H9 (cell line): ENCODE data around the gene EIF5A. TPM values are rescaled to one million over a fixed set of nuclear protein-coding genes. Genes with fewer than 3 reads are reported as not detected.

Experiments
- DNase-seq: peaks from one replicate; pipeline ENCODE4 v3.0.0-alpha.2; 2017
- H2AFZ ChIP-seq: one replicate; pipeline ENCODE4 v1.6.1; 2013; ENCODE audit warnings: mild to moderate bottlenecking, low read length, control low read depth, moderate library complexity
- H2AK5ac ChIP-seq: 2 replicates; pipeline ENCODE4 v1.6.1; 2013; ENCODE audit warnings: low read length, control low read depth, mixed read lengths; ENCODE audit not compliant: insufficient read length
- H2BK120ac ChIP-seq: one replicate; pipeline ENCODE4 v1.6.1; 2013; ENCODE audit warnings: low read depth, mild to moderate bottlenecking, low read length, control low read depth, inconsistent platforms; ENCODE audit not compliant: poor library complexity, severe bottlenecking
- H2BK12ac ChIP-seq: 2 replicates; pipeline ENCODE4 v1.6.1; 2013; ENCODE audit warnings: low read length, control low read depth, mixed read lengths, low read depth; ENCODE audit not compliant: insufficient read length
- H2BK15ac ChIP-seq: 2 replicates; pipeline ENCODE4 v1.6.1; 2013; ENCODE audit warnings: low read depth, low read length, control low read depth
- H2BK20ac ChIP-seq: one replicate; pipeline ENCODE4 v1.6.1; 2013; ENCODE audit warnings: low read depth, mild to moderate bottlenecking, low read length, control low read depth, inconsistent platforms; ENCODE audit not compliant: poor library complexity, severe bottlenecking
- H2BK5ac ChIP-seq: 2 replicates; pipeline ENCODE4 v1.6.1; 2013; ENCODE audit warnings: low read length, control low read depth, mixed read lengths; ENCODE audit not compliant: insufficient read length
- H3K14ac ChIP-seq: 2 replicates; pipeline ENCODE4 v1.6.1; 2013; ENCODE audit warnings: low read length, control low read depth; ENCODE audit not compliant: insufficient read depth
- H3K18ac ChIP-seq: 2 replicates; pipeline ENCODE4 v1.6.1; 2013; ENCODE audit warnings: low read depth, mild to moderate bottlenecking, mixed read lengths, low read length, control low read depth; ENCODE audit not compliant: insufficient read length
- H3K23ac ChIP-seq: 2 replicates; pipeline ENCODE4 v1.6.1; 2013; ENCODE audit warnings: low read length, control low read depth, mixed read lengths, low read depth; ENCODE audit not compliant: insufficient read length
- H3K23me2 ChIP-seq: 2 replicates; pipeline ENCODE4 v1.6.1; 2013; ENCODE audit warnings: low read depth, mild to moderate bottlenecking, mixed read lengths, low read length, control low read depth; ENCODE audit not compliant: insufficient read length, poor library complexity, severe bottlenecking
- H3K27ac ChIP-seq: 2 replicates; pipeline ENCODE4 v1.5.1; 2013; ENCODE audit warnings: low read length, control low read depth, mixed read lengths, low read depth; ENCODE audit not compliant: insufficient read length
- H3K27me3 ChIP-seq: 2 replicates; pipeline ENCODE4 v1.6.1; 2013; ENCODE audit warnings: low read length, control low read depth, inconsistent platforms; ENCODE audit not compliant: insufficient read depth
- H3K4ac ChIP-seq: 2 replicates; pipeline ENCODE4 v1.6.1; 2013; ENCODE audit warnings: low read depth, mild to moderate bottlenecking, control low read depth, inconsistent platforms, low read length, moderate library complexity
- H3K4me1 ChIP-seq: 2 replicates; pipeline ENCODE4 v1.6.1; 2013; ENCODE audit warnings: low read length, control low read depth, inconsistent platforms; ENCODE audit not compliant: insufficient read depth
- H3K4me2 ChIP-seq: 2 replicates; pipeline ENCODE4 v1.6.1; 2013; ENCODE audit warnings: low read length, control low read depth, mixed read lengths; ENCODE audit not compliant: insufficient read length, insufficient read depth
- H3K56ac ChIP-seq: 2 replicates; pipeline ENCODE4 v1.6.1; 2013; ENCODE audit warnings: low read depth, mild to moderate bottlenecking, mixed read lengths, low read length, control low read depth; ENCODE audit not compliant: insufficient read length
- H3K79me1 ChIP-seq: 2 replicates; pipeline ENCODE4 v1.6.1; 2013; ENCODE audit warnings: low read depth, mild to moderate bottlenecking, moderate library complexity, low read length, control low read depth, inconsistent platforms; ENCODE audit not compliant: insufficient read depth, poor library complexity, severe bottlenecking
- H3K79me2 ChIP-seq: 2 replicates; pipeline ENCODE4 v1.6.1; 2013; ENCODE audit warnings: low read length, control low read depth, inconsistent platforms; ENCODE audit not compliant: insufficient read depth
- H3K9ac ChIP-seq: 2 replicates; pipeline ENCODE4 v1.6.1; 2013; ENCODE audit warnings: low read length, control low read depth, mixed read lengths; ENCODE audit not compliant: insufficient read length; ENCODE audit errors: extremely low read depth
- H3K9me3 ChIP-seq: one replicate; pipeline ENCODE4 v1.6.1; 2013; ENCODE audit warnings: low read depth, low read length, inconsistent platforms; ENCODE audit not compliant: control insufficient read depth
- H3T11ph ChIP-seq: one replicate; pipeline ENCODE4 v1.6.1; 2013; ENCODE audit warnings: mild to moderate bottlenecking, low read length, control low read depth, inconsistent platforms
- H4K20me1 ChIP-seq: one replicate; pipeline ENCODE4 v1.6.1; 2013; ENCODE audit not compliant: control insufficient read depth, insufficient read length, insufficient read depth
- H4K5ac ChIP-seq: 2 replicates; pipeline ENCODE4 v1.6.1; 2013; ENCODE audit warnings: low read depth, mild to moderate bottlenecking, mixed read lengths, low read length, control low read depth; ENCODE audit not compliant: insufficient read length
- H4K8ac ChIP-seq: replicated peaks from 2 replicates; pipeline ENCODE4 v1.6.1; 2013; ENCODE audit warnings: low read length, control low read depth, mixed read lengths, low read depth; ENCODE audit not compliant: insufficient read length
- H4K91ac ChIP-seq: 2 replicates; pipeline ENCODE4 v1.6.1; 2013; ENCODE audit warnings: low read depth, mild to moderate bottlenecking, moderate library complexity, mixed read lengths, low read length, control low read depth; ENCODE audit not compliant: insufficient read length
- H3K27ac Mint-ChIP-seq, 3 experiments: 2 replicates in 2 of 3; 3 replicates in 1 of 3; pipeline ENCODE4 v1.8.0; 2020 to 2021; ENCODE audit warnings: mixed read lengths in 3 of 3, mild to moderate bottlenecking in 1 of 3, moderate library complexity in 1 of 3
- H3K27me3 Mint-ChIP-seq: 2 replicates; pipeline ENCODE4 v1.8.0; 2021; ENCODE audit warnings: low read depth, mild to moderate bottlenecking, moderate library complexity, mixed read lengths
- H3K36me3 Mint-ChIP-seq, 3 experiments: 2 replicates in 2 of 3; 3 replicates in 1 of 3; pipeline ENCODE4 v1.8.0; 2020 to 2021; ENCODE audit warnings: low read depth in 3 of 3, mixed read lengths in 3 of 3; ENCODE audit not compliant: insufficient read depth in 1 of 3
- H3K4me1 Mint-ChIP-seq, 2 experiments: 2 replicates each; pipeline ENCODE4 v1.8.0; 2020; ENCODE audit warnings: mixed read lengths in 2 of 2
- H3K4me3 Mint-ChIP-seq, 2 experiments: 2 replicates in 1 of 2; 3 replicates in 1 of 2; pipeline ENCODE4 v1.8.0; 2020 to 2021; ENCODE audit warnings: mild to moderate bottlenecking in 2 of 2, mixed read lengths in 2 of 2, moderate library complexity in 1 of 2
- H3K9me3 Mint-ChIP-seq, 2 experiments: 2 replicates in 1 of 2; 3 replicates in 1 of 2; pipeline ENCODE4 v1.8.0; 2020; ENCODE audit warnings: mild to moderate bottlenecking in 2 of 2, mixed read lengths in 2 of 2, moderate library complexity in 1 of 2
- CTCF ChIP-seq: fragments of 200-600 bp; sonication (generic); conservative IDR thresholded peaks from 3 replicates; pipeline ENCODE4 v1.8.0; 2021; ENCODE audit warnings: antibody characterized with exemption, mild to moderate bottlenecking
- WGBS: extraction: QIAGEN DNeasy Blood & Tissue Kit; methylation state at CpG from one replicate; pipeline ENCODE4 v1.1.7; 2013; ENCODE audit warnings: missing lambda C conversion rate, low lambda C conversion rate, mixed read lengths; ENCODE audit not compliant: insufficient read length; ENCODE audit errors: extremely low coverage; 5-methylcytosine and 5-hydroxymethylcytosine counted together
- total RNA-seq: library from RNA; stranded (reverse); gene quantifications from 2 replicates; pipeline ENCODE4 v1.2.1, GENCODE V29; 2021

Gene EIF5A
- total RNA-seq, 1 experiment from 2014 or later, result 978 TPM

- H3K27ac ChIP-seq, result peak overlapping the region; percentile 6
Measured at GRCh38 chr17:7262935-7263800, 44.3 kb upstream of the EIF5A start.

More at GRCh38 chr17:7262935-7263800, 44.3 kb upstream of the EIF5A start:
- H3K18ac ChIP-seq, result peak overlapping the region; percentile 61
- H2BK12ac ChIP-seq, result no peak overlapping the region
- H2BK15ac ChIP-seq, result no peak overlapping the region
- peaks cover 4% of the 10 kb centered on the region; the same call in 1 of the 2 replicates for H3K4me1 ChIP-seq
- H4K8ac ChIP-seq, result no peak overlapping the region
- H4K20me1 ChIP-seq, result no peaks in the 10 kb centered on the region
- H3K4ac ChIP-seq, result no peak overlapping the region
- H2AFZ ChIP-seq, result no peak overlapping the region
- no peak overlapping the region for H3K56ac ChIP-seq
- H3K27me3 ChIP-seq, result no peaks in the 10 kb centered on the region
- DNase-seq, result peak; percentile 96
- H3K79me2 ChIP-seq, result peaks cover 7% of the 10 kb centered on the region; the same call in 1 of the 2 replicates
- H3K27me3 Mint-ChIP-seq, result peaks cover 2% of the 10 kb centered on the region; the same call in 1 of the 2 replicates
- peak overlapping the region; percentile 95 to 100 (median 99) for H3K27ac Mint-ChIP-seq
- H3T11ph ChIP-seq, result no peak overlapping the region
- H4K91ac ChIP-seq, result no peak overlapping the region
- peaks cover 0 to 4% of the 10 kb centered on the region in 2 experiments; a peak in 1 of 5 replicates for H3K9me3 Mint-ChIP-seq
- H3K23me2 ChIP-seq, result peaks cover 25% of the 10 kb centered on the region
- H2BK20ac ChIP-seq, result no peak overlapping the region
- peak overlapping the region; percentile 68 for H3K9ac ChIP-seq
- WGBS, result no CpG with 5 or more reads among the region's 26 CpGs
- peak overlapping the region; percentile 65 for H3K14ac ChIP-seq
- H3K4me2 ChIP-seq, result peak overlapping the region; percentile 76
- no peak for TF ChIP-seq CTCF
- no peaks in the 10 kb centered on the region for H3K9me3 ChIP-seq
- peak overlapping the region; percentile 86 to 93 for H3K4me3 Mint-ChIP-seq
- H2AK5ac ChIP-seq, result no peak overlapping the region
- no peaks in the 10 kb centered on the region for H3K79me1 ChIP-seq
- H2BK5ac ChIP-seq, result no peak overlapping the region
- no peak overlapping the region for H4K5ac ChIP-seq
- peaks cover 3 to 26% (median 25%) of the 10 kb centered on the region in 3 experiments for H3K36me3 Mint-ChIP-seq
- H3K4me1 Mint-ChIP-seq, result peaks cover 32 to 48% of the 10 kb centered on the region in 2 experiments
- no peak overlapping the region for H3K23ac ChIP-seq
- no peak overlapping the region for H2BK120ac ChIP-seq
